ENCODE measurements around the gene SMC4.

DNA sequence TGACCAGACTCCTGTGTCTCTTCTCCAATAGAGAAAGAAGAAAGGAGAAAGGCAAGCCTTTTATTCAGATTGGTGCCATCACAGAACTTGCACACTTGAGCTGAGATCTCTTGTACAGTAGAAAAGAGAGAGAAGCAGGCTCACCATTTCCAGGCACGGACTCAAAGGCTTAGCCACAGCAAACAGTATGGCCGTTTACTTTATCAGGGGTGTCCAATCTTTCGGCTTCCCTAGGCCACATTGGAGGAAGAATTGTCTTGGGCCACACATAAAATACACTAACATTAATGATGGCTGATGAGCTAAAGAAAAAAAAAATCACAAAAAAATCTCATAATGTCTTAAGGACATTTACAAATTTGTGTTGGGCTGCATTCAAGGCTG lies 5.4 kb upstream of the SMC4 start:
- TF ChIP-seq, protein P1, sequence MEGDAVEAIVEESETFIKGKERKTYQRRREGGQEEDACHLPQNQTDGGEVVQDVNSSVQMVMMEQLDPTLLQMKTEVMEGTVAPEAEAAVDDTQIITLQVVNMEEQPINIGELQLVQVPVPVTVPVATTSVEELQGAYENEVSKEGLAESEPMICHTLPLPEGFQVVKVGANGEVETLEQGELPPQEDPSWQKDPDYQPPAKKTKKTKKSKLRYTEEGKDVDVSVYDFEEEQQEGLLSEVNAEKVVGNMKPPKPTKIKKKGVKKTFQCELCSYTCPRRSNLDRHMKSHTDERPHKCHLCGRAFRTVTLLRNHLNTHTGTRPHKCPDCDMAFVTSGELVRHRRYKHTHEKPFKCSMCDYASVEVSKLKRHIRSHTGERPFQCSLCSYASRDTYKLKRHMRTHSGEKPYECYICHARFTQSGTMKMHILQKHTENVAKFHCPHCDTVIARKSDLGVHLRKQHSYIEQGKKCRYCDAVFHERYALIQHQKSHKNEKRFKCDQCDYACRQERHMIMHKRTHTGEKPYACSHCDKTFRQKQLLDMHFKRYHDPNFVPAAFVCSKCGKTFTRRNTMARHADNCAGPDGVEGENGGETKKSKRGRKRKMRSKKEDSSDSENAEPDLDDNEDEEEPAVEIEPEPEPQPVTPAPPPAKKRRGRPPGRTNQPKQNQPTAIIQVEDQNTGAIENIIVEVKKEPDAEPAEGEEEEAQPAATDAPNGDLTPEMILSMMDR (IDR thresholded peaks at IDR 0.05): no peak
- no peak for TF ChIP-seq POLR2A (IDR thresholded peaks at IDR 0.05)

Measured in body of pancreas (tissue), 4 donors.